NCI-H345 (cell line): ENCODE measurements around the gene KLK1.

Experiments used
- DNase-seq: peaks from one replicate; lab custom pipeline; 2025; lab: John Stamatoyannopoulos, UW

Gene KLK1

GRCh38 chr19:50835785-50836542 is 12.4 kb upstream of the KLK1 start:
- DNase-seq, result peak; percentile 75

GRCh38 chr19:50835103-50835784 is 11.7 kb upstream of the KLK1 start:
- DNase-seq, result peak; percentile 26

GRCh38 chr19:50833802-50834167 is 10.2 kb upstream of the KLK1 start:
- DNase-seq, result no peak

DNA sequence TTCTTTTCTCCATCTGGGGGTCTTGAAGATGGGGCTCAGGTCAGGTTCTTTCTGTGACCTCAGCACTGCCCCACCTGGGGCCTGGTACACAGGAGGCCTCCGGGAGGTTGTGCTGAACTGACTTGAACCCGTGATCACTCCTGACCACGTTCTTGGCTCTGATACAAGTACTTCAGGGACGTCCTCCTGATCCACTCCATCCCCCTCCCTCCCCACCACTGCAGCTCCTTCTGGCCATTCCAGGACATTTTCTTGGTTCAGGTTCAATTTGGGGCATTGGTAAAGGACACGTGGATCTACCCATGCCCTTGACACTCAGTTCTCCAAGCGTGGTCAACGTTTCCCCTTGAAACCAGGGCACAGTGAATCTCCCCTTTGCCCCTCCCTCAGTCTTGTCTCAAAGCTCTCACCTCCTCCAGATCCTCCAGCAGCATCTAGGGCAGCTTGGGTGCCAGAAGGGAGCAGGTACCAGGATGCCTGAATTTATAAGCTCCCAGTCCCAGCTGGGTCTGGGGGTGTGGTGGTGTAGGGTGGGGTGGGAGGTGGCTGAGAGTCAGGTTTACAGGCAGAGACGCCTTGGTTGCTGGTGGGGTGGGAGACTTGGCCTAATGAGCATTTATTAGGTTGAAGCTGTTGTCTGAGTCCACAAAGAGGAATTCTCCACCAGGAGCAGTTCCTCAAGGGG is 9.7 kb upstream of the KLK1 start, which contains the start of gene KLK15:
Gene KLK15 (minus strand): TSS at position 458 of the 685 bp plus-strand sequence. CDS start 2,082 bp downstream, outside the sequence.
- DNase-seq, result no peak

DNA sequence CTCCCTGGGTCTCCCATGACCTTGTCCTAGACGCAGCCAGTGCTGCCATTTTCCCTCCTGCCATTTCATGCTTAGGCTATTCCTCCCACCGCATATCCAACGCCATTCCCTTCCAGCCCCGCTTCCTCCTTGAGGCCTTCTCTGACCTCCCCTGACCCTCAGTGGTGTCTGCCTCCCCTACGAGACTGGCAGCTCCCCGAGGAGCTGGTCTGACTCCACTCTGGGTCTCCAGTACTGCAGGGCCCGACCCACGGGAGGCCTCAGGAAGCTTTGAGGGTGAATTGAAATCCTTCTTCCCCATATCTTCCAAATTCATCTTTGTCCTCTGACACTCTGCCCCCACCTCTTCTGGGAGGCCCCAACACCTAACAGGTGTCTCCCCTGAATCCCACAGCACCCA is 9.1 kb upstream of the KLK1 start:
- no peak for DNase-seq

DNA sequence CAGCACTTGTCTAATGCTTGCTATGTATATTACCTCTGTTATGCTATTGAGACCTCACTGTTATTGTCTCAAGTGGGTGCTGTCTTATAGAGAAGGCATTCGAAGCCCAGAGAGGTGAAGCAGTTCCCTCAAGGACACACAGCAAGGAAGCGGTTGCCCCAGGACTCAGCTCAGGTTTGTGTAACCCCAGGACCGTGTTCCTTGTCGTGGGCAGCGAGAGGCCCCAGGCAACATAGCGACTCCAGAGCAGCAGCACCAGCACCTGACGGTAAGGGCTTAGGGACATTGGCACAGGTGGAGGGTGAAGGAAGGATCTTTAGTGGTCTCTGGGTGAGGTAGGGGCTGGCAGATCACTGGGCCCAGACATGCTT is 7.4 kb upstream of the KLK1 start:
- no peak for DNase-seq

- DNase-seq, result no peak
Observed at GRCh38 chr19:50830266-50831025, 6.9 kb upstream of the KLK1 start.

DNA sequence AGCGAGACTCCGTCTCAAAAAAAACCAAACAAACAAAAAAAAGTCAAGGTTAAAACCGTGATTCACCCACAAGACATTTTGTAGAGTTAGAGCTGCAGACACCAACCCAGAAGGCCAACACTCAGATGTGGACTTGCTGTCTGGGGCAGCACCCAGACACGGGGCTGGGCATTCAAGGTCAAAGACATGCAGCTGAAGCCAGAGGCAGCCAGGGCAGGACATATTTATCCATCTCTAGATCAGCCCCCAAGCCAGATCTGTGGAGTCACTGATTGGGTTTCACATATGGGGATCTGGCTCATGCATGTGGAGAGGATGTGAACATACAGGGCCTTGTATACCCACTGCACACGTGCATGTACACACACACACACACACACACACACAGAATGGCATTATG is 6.2 kb upstream of the KLK1 start:
- no peak for DNase-seq

DNA sequence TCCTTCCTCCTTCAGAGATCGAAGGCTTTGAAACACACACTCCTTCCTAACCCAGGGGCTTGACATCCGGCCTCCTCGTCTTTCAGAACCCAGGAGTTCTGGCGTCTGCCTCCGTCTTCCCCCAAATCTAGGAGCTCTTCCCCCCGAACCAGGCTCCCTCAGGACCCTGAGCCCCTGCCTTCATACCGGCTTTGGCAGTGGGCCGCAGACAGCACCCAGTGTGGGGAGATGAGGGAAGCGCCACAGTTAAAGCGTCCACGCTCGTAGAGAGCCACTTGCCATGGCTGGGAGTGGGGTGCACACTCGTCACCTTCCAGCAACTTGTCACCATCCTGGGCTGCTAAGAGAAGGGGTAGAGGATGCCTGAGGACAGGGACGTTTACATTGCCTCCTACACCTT is 3.9 kb upstream of the KLK1 start:
- no peak for DNase-seq

GRCh38 chr19:50826492-50827240 is 3.1 kb upstream of the KLK1 start:
- DNase-seq, result no peak

DNA sequence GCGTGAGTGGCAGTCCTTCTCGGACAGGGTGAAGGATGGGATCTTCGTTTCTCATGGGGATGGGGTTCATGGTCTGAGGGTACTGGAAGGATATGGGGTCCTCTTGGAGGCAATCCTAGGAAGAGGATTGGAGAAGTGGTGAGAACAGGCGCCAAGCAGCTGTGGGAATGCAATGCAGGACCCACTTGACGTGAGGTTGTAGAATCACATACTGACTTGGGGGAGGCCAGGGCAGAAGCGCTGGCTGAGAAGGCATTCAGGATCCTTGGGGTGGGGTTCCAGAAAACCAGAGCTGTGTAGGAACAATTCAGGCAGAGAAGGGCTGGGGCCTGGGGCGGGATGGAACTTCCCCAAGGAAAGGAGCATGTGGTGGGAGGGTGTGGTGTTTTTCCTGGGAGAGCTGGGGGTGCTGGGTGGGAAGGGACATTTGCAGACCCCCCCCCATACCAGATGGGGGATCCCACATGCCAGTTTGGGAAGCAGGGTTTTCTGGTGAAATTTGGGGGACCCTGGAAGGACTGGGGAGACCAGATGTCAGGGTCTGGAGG is 852 bp downstream of the KLK1 start:
- no peak for DNase-seq

DNA sequence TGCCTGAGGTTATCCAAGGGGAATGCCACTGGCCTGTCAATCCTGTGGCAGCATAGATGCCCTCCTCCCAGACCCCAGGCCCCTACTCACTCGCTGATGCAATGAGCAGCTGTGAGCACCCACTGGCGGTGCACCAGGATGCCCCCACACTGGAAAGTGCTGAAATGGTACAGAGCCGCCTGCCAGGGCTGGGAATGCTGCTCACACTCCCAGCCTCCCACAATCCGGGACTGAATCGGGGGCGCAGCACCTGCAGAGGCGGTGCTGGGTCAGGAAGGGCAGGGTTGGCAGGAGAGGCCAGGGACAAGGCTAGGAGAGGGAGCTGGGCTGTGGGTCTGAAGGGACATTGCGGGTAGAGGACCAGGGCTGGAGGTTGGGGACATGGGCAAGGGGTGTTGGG is 2.0 kb downstream of the KLK1 start:
- no peak for DNase-seq

DNA sequence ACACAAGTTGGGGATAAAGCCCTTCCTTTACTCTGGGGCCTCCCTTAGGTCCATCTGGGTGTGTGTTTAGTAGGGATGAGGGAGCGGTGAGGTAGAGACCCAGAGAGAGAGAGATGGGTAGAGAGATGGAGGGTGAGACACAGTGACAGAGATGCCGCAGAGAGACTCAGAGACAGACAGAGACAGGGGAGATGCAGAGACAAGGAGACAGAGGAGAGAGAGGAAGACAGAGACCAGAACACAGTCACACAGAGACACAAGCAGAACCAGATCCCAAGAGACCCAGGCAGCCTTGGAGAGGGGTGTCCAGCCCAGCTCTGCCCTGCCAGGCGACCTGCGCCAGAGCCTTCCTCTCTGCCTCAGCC is 2.4 kb downstream of the KLK1 start:
- no peak for DNase-seq

DNA sequence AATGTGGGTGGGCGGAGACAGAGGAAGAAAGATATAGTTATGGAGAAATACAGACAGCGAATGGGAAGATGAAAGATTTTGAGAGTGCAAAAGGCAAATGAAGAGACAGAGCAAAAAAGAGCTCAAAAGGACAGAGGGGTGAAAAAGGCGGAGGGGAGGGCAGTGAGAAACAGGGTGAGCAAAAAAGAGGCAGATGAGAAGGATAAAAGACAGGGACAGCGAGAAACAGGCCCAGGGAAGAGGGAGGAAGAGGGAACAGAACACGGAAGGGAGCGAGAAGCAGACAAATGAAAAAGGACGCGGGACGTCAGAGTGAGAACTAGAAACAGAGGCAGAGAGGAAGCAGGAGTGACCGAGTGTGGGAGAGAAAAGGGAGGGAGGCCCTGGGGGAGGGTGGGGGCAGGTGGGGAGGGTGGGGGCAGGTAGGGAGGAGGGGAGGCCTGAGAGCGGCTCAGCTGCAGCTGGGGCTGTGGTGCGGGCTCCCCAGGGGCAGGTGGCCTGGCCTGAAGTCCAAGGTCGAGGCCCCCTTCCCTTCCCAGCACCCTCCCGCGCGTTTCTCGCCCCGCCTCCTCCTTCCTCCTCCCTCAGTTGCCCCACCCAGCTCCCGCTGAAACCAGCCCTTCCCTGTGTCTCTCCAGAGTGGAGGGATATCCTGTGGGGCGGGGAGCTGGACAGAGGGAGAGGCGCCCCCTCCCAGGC is 2.9 kb downstream of the KLK1 start:
- DNase-seq, result no peak

DNA sequence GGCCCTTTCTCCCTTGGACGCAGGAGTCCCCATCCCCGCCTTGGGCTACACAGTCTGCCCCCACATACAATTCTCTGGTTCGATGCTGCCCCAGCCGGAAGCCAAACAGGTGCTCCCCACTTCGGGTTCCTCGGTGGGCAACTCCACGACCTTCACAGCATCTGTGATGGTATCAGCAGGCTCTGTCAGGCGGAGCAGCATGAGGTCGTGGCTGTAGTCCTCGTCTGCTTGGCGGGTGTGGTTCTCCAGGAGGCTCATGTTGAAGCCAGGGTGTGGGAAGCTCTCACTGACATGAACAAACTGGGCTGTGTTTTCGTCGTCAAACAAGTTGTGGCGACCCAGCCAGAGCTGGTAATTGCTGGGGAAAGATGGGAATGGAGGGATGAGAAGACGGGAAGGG is 3.5 kb downstream of the KLK1 start:
- DNase-seq, result no peak

GRCh38 chr19:50819636-50820035 is 4.0 kb downstream of the KLK1 start:
- no peak for DNase-seq

DNA sequence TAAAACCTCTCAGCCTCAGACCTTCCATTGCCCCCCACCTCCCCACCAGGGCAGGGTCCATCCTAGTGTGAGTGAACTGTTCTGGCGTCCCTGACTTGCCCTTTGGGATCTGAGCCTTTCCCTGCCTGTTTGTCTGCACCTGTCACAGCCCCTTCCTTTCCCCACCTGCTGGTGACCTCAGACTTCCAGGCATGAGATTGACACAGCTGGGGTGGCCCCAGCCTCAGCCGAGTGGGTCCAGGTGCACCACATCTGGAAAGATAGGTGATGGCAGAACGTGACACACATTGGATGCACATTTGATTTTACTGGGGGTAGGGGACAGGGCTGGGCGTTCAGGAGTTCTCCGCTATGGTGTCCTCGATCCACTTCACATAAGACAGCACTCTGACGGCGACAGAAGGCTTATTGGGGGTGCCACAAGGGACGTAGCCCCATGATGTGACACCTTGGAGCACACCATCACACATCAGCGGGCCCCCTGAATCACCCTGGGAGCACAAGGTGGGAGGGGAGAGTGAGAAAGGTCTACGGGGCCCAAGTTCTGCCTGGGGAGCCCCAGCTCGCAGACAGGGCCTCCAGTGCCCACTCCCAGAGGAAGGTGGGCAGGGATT is 4.6 kb downstream of the KLK1 start:
- DNase-seq, result peak; percentile 10

- peak; percentile 84 for DNase-seq
Observed at GRCh38 chr19:50817941-50818858, 5.4 kb downstream of the KLK1 start.

- DNase-seq, result no peak
Observed at GRCh38 chr19:50815439-50815838, 8.1 kb downstream of the KLK1 start.
